ENCODE measurements around the gene CLDN10.

DNA sequence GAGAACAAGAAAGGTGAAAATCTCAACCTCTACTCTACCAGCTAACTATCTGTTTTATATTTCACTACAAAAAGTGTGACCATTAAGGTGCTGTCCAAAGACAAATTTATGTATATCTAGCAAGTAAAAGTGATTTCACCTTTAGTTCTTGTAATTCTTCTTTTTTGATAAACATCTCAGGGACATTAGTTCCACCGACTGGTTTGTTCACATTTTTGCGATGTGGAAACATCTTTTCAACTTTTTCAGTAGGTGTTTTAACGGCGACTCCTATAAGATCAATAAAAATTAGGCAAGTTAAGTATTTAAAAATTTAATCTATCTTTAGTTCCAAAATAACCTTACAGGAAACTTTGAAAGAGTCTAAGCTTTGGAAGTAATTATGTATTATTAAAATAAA, 33.3 kb downstream of the CLDN10 start:
- TF ChIP-seq, protein P1, sequence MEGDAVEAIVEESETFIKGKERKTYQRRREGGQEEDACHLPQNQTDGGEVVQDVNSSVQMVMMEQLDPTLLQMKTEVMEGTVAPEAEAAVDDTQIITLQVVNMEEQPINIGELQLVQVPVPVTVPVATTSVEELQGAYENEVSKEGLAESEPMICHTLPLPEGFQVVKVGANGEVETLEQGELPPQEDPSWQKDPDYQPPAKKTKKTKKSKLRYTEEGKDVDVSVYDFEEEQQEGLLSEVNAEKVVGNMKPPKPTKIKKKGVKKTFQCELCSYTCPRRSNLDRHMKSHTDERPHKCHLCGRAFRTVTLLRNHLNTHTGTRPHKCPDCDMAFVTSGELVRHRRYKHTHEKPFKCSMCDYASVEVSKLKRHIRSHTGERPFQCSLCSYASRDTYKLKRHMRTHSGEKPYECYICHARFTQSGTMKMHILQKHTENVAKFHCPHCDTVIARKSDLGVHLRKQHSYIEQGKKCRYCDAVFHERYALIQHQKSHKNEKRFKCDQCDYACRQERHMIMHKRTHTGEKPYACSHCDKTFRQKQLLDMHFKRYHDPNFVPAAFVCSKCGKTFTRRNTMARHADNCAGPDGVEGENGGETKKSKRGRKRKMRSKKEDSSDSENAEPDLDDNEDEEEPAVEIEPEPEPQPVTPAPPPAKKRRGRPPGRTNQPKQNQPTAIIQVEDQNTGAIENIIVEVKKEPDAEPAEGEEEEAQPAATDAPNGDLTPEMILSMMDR (IDR thresholded peaks at IDR 0.05) = no peak
- no peak for TF ChIP-seq POLR2A (IDR thresholded peaks at IDR 0.05)
